Mucosa of rectum (tissue), 2 donors: ENCODE measurements around the gene VWC2.

ENCODE experiments used
- H3K27ac ChIP-seq, 2 donors: one replicate each; pipeline ENCODE4 v1.7.0; 2013; ENCODE audit warnings: inconsistent platforms in 2 of 2, low read depth in 2 of 2, low read length in 2 of 2
- H3K27me3 ChIP-seq, 2 donors: one replicate each; pipeline ENCODE4 v1.7.0; 2013; ENCODE audit warnings: low read length in 2 of 2; ENCODE audit not compliant: control insufficient read depth in 2 of 2, insufficient read depth in 2 of 2
- H3K36me3 ChIP-seq, 2 donors: one replicate each; pipeline ENCODE4 v1.7.0; 2013; ENCODE audit warnings: low read length in 2 of 2; ENCODE audit not compliant: control insufficient read depth in 2 of 2, insufficient read depth in 2 of 2
- H3K4me1 ChIP-seq, 2 donors: one replicate each; pipeline ENCODE4 v1.7.0; 2013; ENCODE audit warnings: low read length in 2 of 2, mild to moderate bottlenecking in 1 of 2; ENCODE audit not compliant: control insufficient read depth in 2 of 2, insufficient read depth in 2 of 2
- H3K4me3 ChIP-seq, 2 donors: one replicate each; pipeline ENCODE4 v1.7.0; 2013; ENCODE audit warnings: low read length in 2 of 2
- H3K9ac ChIP-seq, 2 donors: one replicate each; pipeline ENCODE4 v1.7.0; 2013; ENCODE audit warnings: low read length in 2 of 2, low read depth in 1 of 2, mild to moderate bottlenecking in 1 of 2
- H3K9me3 ChIP-seq, 2 donors: one replicate each; pipeline ENCODE4 v1.7.0; 2013; ENCODE audit warnings: low read length in 2 of 2; ENCODE audit not compliant: control insufficient read depth in 2 of 2
- donor health status: healthy.
- donor health status: Normal muscosa, but diverticular disease.

VWC2 gene

GRCh38 chr7:49873420-49873819 is 100.0 kb downstream of the VWC2 start:
- Histone ChIP-seq H3K9ac (no peak overlapping the region), H3K4me1 (no peaks in the 10 kb centered on the region), H3K4me3 (no peak overlapping the region), H3K27me3 (no peaks in the 10 kb centered on the region), H3K9me3 (no peaks in the 10 kb centered on the region), H3K36me3 (no peaks in the 10 kb centered on the region), H3K27ac (no peak overlapping the region)

GRCh38 chr7:49875336-49875735 is 101.9 kb downstream of the VWC2 start:
- Histone ChIP-seq H3K9ac (no peak overlapping the region), H3K27me3 (no peaks in the 10 kb centered on the region), H3K4me3 (no peak overlapping the region), H3K9me3 (no peaks in the 10 kb centered on the region), H3K4me1 (no peaks in the 10 kb centered on the region), H3K36me3 (no peaks in the 10 kb centered on the region), H3K27ac (no peak overlapping the region)

- H3K4me3 ChIP-seq: no peak overlapping the region
- no peak overlapping the region for H3K27ac ChIP-seq
- no peaks in the 10 kb centered on the region for H3K27me3 ChIP-seq
- H3K9me3 ChIP-seq: no peaks in the 10 kb centered on the region
- no peak overlapping the region for H3K9ac ChIP-seq
- no peaks in the 10 kb centered on the region for H3K36me3 ChIP-seq
- H3K4me1 ChIP-seq: no peaks in the 10 kb centered on the region
Measured at GRCh38 chr7:49876202-49876601, 102.8 kb downstream of the VWC2 start.

DNA sequence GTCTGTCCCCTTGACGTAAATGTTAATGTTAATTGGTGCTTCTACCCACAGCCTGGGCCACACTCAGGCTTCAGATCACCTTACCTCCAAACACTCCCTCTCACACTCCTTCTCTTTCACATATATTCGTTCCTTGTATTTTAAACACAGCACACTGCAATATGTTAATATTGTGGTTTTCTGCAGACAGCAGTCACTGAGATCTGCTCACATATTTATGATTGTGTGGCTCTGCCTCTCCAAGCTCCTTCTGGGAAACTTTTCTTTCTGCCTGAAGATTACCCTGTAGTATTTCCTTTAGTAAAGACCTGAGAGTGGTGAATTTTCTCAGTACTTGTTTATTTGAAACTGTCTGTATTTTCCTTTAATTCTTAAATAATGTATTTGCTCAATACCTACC is 104.7 kb downstream of the VWC2 start:
- Histone ChIP-seq H3K4me1 (no peaks in the 10 kb centered on the region), H3K36me3 (no peaks in the 10 kb centered on the region), H3K4me3 (no peak overlapping the region), H3K9me3 (no peaks in the 10 kb centered on the region), H3K27me3 (no peaks in the 10 kb centered on the region), H3K9ac (no peak overlapping the region), H3K27ac (no peak overlapping the region)

DNA sequence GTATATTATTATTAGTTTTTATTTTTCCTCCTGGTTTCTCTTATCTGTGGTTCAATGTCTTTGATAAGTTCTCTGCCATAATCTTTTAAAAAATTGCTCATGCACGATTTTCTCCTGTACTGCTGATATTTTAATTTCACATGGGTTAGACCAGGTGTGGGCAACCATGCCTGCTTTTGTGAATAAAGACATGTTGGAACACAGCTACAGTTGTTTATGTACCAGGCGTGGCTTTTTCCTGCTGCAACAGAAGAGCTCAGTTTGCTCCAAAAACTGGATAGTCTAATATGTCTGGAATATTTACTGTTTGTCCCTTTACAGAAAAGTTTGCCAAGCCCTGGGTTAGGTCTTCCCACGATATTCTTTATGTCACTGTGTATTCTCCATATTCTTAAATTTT is 105.2 kb downstream of the VWC2 start:
- H3K27ac ChIP-seq: no peak overlapping the region

DNA sequence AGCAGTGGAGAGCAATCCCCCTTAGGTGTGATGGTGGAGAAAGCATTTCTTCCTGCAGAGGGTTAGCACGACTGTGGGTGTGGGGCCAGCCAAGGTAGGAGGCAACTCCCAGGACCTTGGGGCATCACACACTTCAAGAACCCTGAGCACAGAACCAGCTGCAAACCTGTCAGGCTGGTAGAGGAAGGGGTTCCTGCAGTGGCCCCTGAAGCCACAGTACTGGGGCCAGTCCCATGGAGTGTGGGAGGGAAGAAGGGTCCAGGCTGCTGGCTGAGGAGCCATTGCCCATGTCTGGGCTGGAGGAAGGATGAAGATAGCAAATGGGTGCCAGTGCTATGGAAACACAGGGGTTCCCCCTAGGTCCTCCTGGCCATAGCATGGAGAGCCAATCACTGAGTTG is 110.5 kb downstream of the VWC2 start:
- Histone ChIP-seq H3K4me3 (no peak overlapping the region), H3K9me3 (peaks cover 0 to 3% of the 10 kb centered on the region in 2 donors), H3K4me1 (no peaks in the 10 kb centered on the region), H3K9ac (no peak overlapping the region), H3K27me3 (no peaks in the 10 kb centered on the region), H3K27ac (no peak overlapping the region), H3K36me3 (no peaks in the 10 kb centered on the region)

More for the DNA sequence above, 105.2 kb downstream of the VWC2 start:
- H3K4me3 ChIP-seq: no peak overlapping the region
- no peak overlapping the region for H3K9ac ChIP-seq
- H3K27me3 ChIP-seq: no peaks in the 10 kb centered on the region
- no peaks in the 10 kb centered on the region for H3K36me3 ChIP-seq
- no peaks in the 10 kb centered on the region for H3K9me3 ChIP-seq
- no peaks in the 10 kb centered on the region for H3K4me1 ChIP-seq

DNA sequence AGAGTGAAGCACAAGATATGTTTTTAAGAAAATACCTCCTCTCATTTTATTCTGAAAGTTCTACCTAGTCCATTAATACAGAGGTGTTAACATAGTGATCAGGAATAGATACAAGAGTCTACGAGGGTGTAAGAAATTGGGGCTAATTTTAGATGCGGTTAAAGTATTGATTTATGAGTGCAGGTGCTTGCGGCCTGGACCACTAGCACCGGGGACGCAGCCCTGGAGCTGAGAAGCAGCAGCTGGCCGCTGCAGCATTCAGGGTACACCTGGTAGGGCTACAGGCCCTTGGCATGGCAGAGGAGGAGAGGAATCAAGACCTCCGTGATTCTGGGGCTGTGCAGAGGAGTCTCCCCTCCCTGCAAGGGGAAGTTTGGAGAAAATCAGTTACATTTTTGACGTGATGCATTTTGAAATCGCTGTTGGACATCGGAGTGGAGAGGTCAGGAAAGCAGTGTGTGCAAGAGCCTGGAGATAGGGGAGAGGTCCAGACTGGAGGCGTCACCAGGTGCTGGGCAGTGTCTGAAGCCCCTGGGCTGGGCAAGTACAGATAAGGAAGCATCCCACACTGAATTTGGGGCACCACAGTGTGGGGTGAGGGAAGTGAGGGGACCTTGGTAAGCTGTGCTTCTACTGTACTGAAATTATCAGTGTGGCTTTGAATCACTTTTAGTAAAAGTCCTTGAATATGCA is 112.3 kb downstream of the VWC2 start:
- Histone ChIP-seq H3K4me3 (no peak overlapping the region), H3K4me1 (no peaks in the 10 kb centered on the region), H3K27ac (no peak overlapping the region), H3K36me3 (no peaks in the 10 kb centered on the region), H3K9ac (no peak overlapping the region), H3K27me3 (no peaks in the 10 kb centered on the region), H3K9me3 (peaks cover 0 to 3% of the 10 kb centered on the region in 2 donors)

DNA sequence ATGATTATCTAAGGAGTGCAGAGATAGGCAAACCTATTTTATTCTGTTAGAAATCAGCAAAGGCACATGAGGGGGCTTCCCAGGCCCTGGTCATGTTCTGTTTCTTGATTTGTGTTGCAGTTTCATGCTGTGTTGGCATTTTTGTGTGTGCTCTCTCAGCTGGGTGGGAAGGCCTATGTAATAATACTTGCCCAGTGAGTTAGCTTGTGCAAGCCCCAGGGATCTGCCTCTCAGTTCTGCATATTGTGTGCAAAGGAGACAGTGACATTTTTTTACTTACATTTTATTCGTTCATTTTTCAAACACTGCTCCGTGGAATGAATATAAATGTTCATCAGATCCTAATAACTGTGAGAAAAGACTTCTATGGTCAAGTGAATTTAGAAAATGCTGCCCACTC is 119.0 kb downstream of the VWC2 start:
- H3K9me3 ChIP-seq: no peaks in the 10 kb centered on the region
- no peaks in the 10 kb centered on the region for H3K4me1 ChIP-seq
- H3K27me3 ChIP-seq: no peaks in the 10 kb centered on the region
- H3K36me3 ChIP-seq: no peaks in the 10 kb centered on the region
- H3K4me3 ChIP-seq: no peak overlapping the region
- H3K9ac ChIP-seq: no peak overlapping the region
- H3K27ac ChIP-seq: no peak overlapping the region

DNA sequence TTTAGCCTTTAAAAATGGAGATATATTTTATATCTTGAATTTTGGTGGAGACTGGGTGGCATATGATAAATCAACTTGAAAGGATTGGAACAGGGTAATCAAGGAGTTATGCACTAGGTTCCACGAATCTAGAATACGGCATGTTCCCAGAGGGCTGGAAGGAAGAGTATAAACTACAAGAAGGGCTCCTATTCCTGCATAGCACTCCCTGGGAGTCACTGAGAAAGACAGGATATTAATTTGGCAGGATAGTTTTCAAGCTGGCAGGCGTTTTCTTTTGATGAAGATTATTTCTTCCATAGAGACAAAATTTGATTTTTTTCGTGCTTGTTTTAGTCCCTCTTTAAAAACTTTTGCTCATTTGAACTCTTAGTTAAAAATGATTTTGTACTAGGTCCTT is 119.7 kb downstream of the VWC2 start:
- no peaks in the 10 kb centered on the region for H3K36me3 ChIP-seq
- no peak overlapping the region for H3K4me3 ChIP-seq
- no peak overlapping the region for H3K9ac ChIP-seq
- no peaks in the 10 kb centered on the region for H3K4me1 ChIP-seq
- H3K9me3 ChIP-seq: no peaks in the 10 kb centered on the region
- H3K27ac ChIP-seq: no peak overlapping the region
- no peaks in the 10 kb centered on the region for H3K27me3 ChIP-seq

DNA sequence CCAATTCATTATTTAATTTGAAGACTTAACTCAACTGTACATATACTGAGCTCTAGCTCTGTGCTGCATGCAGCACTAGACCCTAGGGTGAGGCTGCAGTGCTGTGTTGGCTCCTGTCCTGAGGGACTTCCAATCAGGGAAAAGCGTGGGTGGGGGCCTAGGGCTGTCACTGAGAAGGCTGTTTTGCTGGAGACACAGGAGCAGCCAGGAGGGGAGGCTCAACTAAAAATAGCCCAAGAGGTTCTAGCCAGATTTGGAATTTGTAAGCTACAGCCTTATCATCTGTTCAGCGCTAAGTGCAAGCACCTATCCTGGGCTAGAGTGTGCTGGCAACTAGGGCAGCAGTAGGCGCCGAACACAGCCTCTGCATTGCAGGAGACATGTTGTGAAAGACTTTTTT is 121.1 kb downstream of the VWC2 start:
- no peaks in the 10 kb centered on the region for H3K27me3 ChIP-seq
- H3K36me3 ChIP-seq: no peaks in the 10 kb centered on the region
- H3K9me3 ChIP-seq: no peaks in the 10 kb centered on the region
- no peak overlapping the region for H3K27ac ChIP-seq
- H3K4me3 ChIP-seq: no peak overlapping the region
- H3K9ac ChIP-seq: no peak overlapping the region
- no peaks in the 10 kb centered on the region for H3K4me1 ChIP-seq

GRCh38 chr7:49911909-49912308 is 138.5 kb downstream of the VWC2 start:
- Histone ChIP-seq H3K9me3 (no peaks in the 10 kb centered on the region), H3K4me3 (no peak overlapping the region), H3K9ac (no peak overlapping the region), H3K27ac (no peak overlapping the region), H3K4me1 (no peaks in the 10 kb centered on the region), H3K27me3 (no peaks in the 10 kb centered on the region), H3K36me3 (no peaks in the 10 kb centered on the region)
